ENCODE measurements around the gene BLOC1S5. TPM values are rescaled to one million over a fixed set of nuclear protein-coding genes. Genes with fewer than 3 reads are reported as not detected.
A peak's percentile ranks its signal among the peaks of the same experiment; 100 is the strongest.

The BLOC1S5 gene
- total and polyA plus RNA-seq, 9 of the 15 experiments (the other 6 are each of a cell fraction or from before 2014, with no cell fraction given) = 8.5 to 41.0 (median 27.7) TPM

DNA sequence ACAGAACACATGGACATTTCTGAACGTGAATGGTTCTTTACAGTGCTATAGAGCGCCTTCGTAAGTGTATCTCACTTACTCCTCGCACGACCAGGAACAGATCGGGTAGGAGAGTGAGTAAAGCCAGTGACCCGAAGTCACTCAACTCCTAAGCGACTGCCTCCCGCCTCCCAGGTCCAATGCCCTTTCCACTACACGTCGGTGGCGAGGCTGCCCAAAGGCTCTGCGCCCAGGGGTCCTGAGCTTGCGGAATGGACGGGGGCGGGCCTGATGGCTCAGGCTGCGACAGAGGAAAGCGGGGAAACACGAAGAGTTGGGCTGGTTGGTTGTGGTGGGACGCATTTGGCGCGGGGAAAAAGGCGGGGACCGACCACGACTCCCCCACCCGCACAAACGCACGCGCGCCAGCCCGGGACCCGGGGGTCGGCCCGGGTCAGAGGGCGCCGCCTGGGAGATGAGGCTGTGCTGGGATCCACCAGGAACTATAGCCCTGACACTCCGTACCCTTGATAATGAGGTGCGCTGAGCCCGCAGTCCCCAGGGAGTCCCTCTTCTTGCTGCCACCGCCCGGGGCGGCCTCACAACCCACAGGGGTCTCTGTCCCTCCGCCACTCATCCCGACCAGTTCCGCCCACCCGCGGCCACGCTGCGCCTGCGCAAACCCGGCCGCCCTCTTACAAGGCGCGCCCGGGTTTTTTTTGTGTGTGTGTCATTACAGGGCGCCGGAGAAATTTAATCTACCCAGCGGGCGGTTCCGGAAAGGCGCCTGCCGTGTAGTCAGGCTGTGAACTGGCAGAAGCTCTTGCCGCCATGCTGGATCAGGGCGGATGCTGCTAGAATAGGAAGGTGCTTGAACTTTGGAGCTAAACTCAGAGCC lies at the start of gene BLOC1S5 (continued):
- TF ChIP-seq, protein P1, sequence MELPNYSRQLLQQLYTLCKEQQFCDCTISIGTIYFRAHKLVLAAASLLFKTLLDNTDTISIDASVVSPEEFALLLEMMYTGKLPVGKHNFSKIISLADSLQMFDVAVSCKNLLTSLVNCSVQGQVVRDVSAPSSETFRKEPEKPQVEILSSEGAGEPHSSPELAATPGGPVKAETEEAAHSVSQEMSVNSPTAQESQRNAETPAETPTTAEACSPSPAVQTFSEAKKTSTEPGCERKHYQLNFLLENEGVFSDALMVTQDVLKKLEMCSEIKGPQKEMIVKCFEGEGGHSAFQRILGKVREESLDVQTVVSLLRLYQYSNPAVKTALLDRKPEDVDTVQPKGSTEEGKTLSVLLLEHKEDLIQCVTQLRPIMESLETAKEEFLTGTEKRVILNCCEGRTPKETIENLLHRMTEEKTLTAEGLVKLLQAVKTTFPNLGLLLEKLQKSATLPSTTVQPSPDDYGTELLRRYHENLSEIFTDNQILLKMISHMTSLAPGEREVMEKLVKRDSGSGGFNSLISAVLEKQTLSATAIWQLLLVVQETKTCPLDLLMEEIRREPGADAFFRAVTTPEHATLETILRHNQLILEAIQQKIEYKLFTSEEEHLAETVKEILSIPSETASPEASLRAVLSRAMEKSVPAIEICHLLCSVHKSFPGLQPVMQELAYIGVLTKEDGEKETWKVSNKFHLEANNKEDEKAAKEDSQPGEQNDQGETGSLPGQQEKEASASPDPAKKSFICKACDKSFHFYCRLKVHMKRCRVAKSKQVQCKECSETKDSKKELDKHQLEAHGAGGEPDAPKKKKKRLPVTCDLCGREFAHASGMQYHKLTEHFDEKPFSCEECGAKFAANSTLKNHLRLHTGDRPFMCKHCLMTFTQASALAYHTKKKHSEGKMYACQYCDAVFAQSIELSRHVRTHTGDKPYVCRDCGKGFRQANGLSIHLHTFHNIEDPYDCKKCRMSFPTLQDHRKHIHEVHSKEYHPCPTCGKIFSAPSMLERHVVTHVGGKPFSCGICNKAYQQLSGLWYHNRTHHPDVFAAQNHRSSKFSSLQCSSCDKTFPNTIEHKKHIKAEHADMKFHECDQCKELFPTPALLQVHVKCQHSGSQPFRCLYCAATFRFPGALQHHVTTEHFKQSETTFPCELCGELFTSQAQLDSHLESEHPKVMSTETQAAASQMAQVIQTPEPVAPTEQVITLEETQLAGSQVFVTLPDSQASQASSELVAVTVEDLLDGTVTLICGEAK (IDR thresholded peaks at IDR 0.05) = peak; percentile 88
- TF ChIP-seq, protein P1 (CRISPR knock-in tag; IDR thresholded peaks at IDR 0.05) = no peak
- TF ChIP-seq SRSF9 (IDR thresholded peaks at IDR 0.05; ENCODE audit: borderline replicate concordance, low read depth, low read length) (no peak), CHCHD3 (CRISPR knock-in tag; IDR thresholded peaks at IDR 0.05) (peak; percentile 15; the same call in 1 of the 2 replicates), ARID1B (IDR thresholded peaks at IDR 0.05) (peak; percentile 27; the same call in 1 of the 2 replicates), ZNF174 (CRISPR knock-in tag; IDR thresholded peaks at IDR 0.05) (0 out of 2 replicates have a peak, but pooled peaks have one; percentile 45), CREB1 (IDR thresholded peaks at IDR 0.05) (peak; percentile 98), CREB1 (CRISPR knock-in tag; IDR thresholded peaks at IDR 0.05) (peak; percentile 98), EGR1 (conservative IDR thresholded peaks at IDR 0.05) (peak; percentile 94), ZNF407 (IDR thresholded peaks at IDR 0.05; ENCODE audit: low read depth) (no peak)
